SK-N-SH (cell line): ENCODE measurements around the gene MRPS21.

Experiments
- CTCF ChIP-seq: fragments of 200-600 bp; sonication (generic); IDR thresholded peaks from 2 replicates; pipeline ENCODE4 v1.6.1; 2017; ENCODE audit warnings: antibody characterized with exemption, mild to moderate bottlenecking, moderate library complexity
- POLR2AphosphoS5 ChIP-seq: IDR thresholded peaks from 2 replicates; pipeline ENCODE4 v1.6.1; 2012; ENCODE audit warnings: low read depth, low read length
- RXRA ChIP-seq: IDR thresholded peaks from 2 replicates; pipeline ENCODE4 v1.4.0; 2012; ENCODE audit warnings: low read depth, mild to moderate bottlenecking, borderline replicate concordance
- TF ChIP-seq, protein P1 (sequence below): IDR thresholded peaks from 2 replicates; pipeline ENCODE4 v1.4.0; 2012; ENCODE audit warnings: low read depth

DNA sequence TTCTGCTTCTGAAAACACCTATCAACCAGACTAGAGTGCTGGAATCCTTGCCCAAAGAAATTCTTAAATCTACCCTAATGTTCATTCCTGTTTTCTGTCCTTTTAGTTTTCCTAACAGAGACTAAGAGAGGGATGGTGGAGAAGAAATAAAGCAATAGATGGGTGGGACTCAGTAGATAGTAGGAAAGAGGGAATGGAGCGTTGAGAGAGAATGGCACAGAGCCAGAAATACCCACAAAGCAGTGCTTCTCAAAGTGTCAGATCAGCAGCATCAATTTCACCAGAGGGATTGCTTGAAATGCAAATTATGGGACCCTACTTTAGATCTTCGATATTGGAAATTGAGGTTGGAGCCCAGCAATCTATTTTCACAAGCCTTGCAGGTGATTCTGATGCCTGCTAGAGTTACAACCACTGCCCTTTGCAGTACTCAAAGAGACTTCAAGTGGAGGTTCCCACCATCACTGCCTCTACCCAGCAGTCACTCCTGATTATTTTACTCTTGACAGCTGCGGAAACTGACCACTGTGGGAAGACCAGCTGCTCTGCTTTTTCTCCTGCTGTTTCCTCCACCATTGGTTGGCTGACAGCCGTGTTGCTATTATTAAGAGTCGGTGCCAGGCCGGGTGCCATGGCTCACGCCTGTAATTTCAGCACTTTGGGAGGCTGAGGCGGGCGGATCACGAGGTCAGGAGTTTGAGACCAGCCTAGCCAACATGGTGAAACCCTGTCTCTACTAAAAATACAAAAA, 16.3 kb downstream of the MRPS21 start:
- no peak for TF ChIP-seq POLR2AphosphoS5
- TF ChIP-seq CTCF = no peak
- TF ChIP-seq, protein P1, sequence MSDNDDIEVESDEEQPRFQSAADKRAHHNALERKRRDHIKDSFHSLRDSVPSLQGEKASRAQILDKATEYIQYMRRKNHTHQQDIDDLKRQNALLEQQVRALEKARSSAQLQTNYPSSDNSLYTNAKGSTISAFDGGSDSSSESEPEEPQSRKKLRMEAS = no peak
- no peak for TF ChIP-seq RXRA
